Stimulated activated CD4-positive, alpha-beta T cell treated with anti-CD3 and anti-CD28 coated beads, Interleukin-4, amount 100 ng/mL, for 48 hours (primary cell): ENCODE data around the gene CDK1.
"Not testable (repeated sequence)": the region's sequence is repeated elsewhere in the genome, so short reads cannot be mapped to it uniquely, and the experiment has no call there.

Experiments used
- DNase-seq, 2 donors: peaks; one replicate each; pipeline ENCODE4 v3.0.0-alpha.2; 2020; ENCODE audit warnings: low read depth in 2 of 2

Gene CDK1

GRCh38 chr10:60816628-60817397 is 38.5 kb downstream of the CDK1 start:
- no peak for DNase-seq

- no peak for DNase-seq
These were observed 39.1 kb downstream of the CDK1 start for GRCh38 chr10:60817398-60817805.

- no peak for DNase-seq
These were observed 40.0 kb downstream of the CDK1 start for GRCh38 chr10:60818134-60818770.

GRCh38 chr10:60819271-60819670 is 41.0 kb downstream of the CDK1 start:
- DNase-seq = no peak

- DNase-seq = no peak
These were observed 41.9 kb downstream of the CDK1 start for GRCh38 chr10:60820093-60820754.

- no peak for DNase-seq
These were observed 43.4 kb downstream of the CDK1 start for GRCh38 chr10:60821656-60822055.

GRCh38 chr10:60822809-60823208 is 44.5 kb downstream of the CDK1 start:
- DNase-seq = no peak

GRCh38 chr10:60823324-60823723 is 45.0 kb downstream of the CDK1 start:
- DNase-seq = no peak

- DNase-seq = no peak
These were observed 47.2 kb downstream of the CDK1 start for GRCh38 chr10:60825520-60825919.

GRCh38 chr10:60827791-60828488 is 49.7 kb downstream of the CDK1 start:
- DNase-seq = no peak

- DNase-seq = no peak
These were observed 50.2 kb downstream of the CDK1 start for GRCh38 chr10:60828489-60828852.

GRCh38 chr10:60832136-60832535 is 53.9 kb downstream of the CDK1 start:
- DNase-seq = not testable (repeated sequence)

- no peak for DNase-seq
These were observed 56.1 kb downstream of the CDK1 start for GRCh38 chr10:60834401-60834800.

GRCh38 chr10:60835049-60835448 is 56.8 kb downstream of the CDK1 start:
- no peak for DNase-seq

- DNase-seq = not testable (repeated sequence)
These were observed 62.9 kb downstream of the CDK1 start for GRCh38 chr10:60841227-60841626.

GRCh38 chr10:60842694-60843093 is 64.4 kb downstream of the CDK1 start:
- DNase-seq = no peak
